ENCODE data around the gene MKNK2. TPM values are rescaled to one million over a fixed set of nuclear protein-coding genes. Genes with fewer than 3 reads are reported as not detected.

Gene MKNK2
- total and polyA plus RNA-seq, 2 donors (not counting 1 experiment from before 2014, with no cell fraction given), result 24.7 to 409 TPM

GRCh38 chr19:2014731-2015607 is 36.1 kb downstream of the MKNK2 start:
- H3K4me1 ChIP-seq (ENCODE audit: control insufficient read depth, extremely low read depth, insufficient read depth, low read length), result no peaks in the 10 kb centered on the region
- no peak for TF ChIP-seq EZH2 (IDR thresholded peaks at IDR 0.05; ENCODE audit: low read length, missing control alignments)
- TF ChIP-seq CTCF (conservative IDR thresholded peaks at IDR 0.05 in 1 of 2, IDR thresholded peaks at IDR 0.05 in 1 of 2; ENCODE audit: low read depth in 1 of 2, low read length in 2 of 2), result no peak
- H3K4me2 ChIP-seq (ENCODE audit: extremely low read depth, insufficient read depth, low read length), result peak overlapping the region; percentile 51
- no peak overlapping the region for H3K27ac ChIP-seq (ENCODE audit: insufficient read depth, low read length)
- no peaks in the 10 kb centered on the region for H3K27me3 ChIP-seq (ENCODE audit: control insufficient read depth, insufficient read depth, low read length)
- no peaks in the 10 kb centered on the region for H3K9me3 ChIP-seq (ENCODE audit: control insufficient read depth, insufficient read depth, low read depth, low read length)
- peak overlapping the region; percentile 55 for H3K9ac ChIP-seq (ENCODE audit: insufficient read depth, low read length)
- no peaks in the 10 kb centered on the region for H4K20me1 ChIP-seq (ENCODE audit: control insufficient read depth, extremely low read depth, insufficient read depth, low read length)
- H3K36me3 ChIP-seq (ENCODE audit: control insufficient read depth, insufficient read depth, low read length), result peaks cover 3% of the 10 kb centered on the region
- no peak overlapping the region for H2AFZ ChIP-seq (ENCODE audit: low read length)
- no peak for DNase-seq (ENCODE audit: low read depth in 2 of 2)
- peaks cover 22% of the 10 kb centered on the region for H3K79me2 ChIP-seq (ENCODE audit: control insufficient read depth, insufficient read depth, low read length)
- H3K4me3 ChIP-seq (replicated peaks in 1 of 4; ENCODE audit: control extremely low read depth in 1 of 4, insufficient read depth in 1 of 4, low read depth in 3 of 4, low read length in 4 of 4), result peak overlapping the region; percentile 59 to 68 (median 62)

- DNase-seq (ENCODE audit: low read depth in 2 of 2), result no peak
These were observed 36.9 kb downstream of the MKNK2 start for GRCh38 chr19:2014131-2014571.

GRCh38 chr19:2013683-2013961 is 37.4 kb downstream of the MKNK2 start:
- H3K9ac ChIP-seq (ENCODE audit: insufficient read depth, low read length), result no peak overlapping the region
- peaks cover 22% of the 10 kb centered on the region for H3K79me2 ChIP-seq (ENCODE audit: control insufficient read depth, insufficient read depth, low read length)
- no peaks in the 10 kb centered on the region for H3K27me3 ChIP-seq (ENCODE audit: control insufficient read depth, insufficient read depth, low read length)
- no peaks in the 10 kb centered on the region for H4K20me1 ChIP-seq (ENCODE audit: control insufficient read depth, extremely low read depth, insufficient read depth, low read length)
- H3K4me3 ChIP-seq (replicated peaks in 1 of 4; ENCODE audit: control extremely low read depth in 1 of 4, insufficient read depth in 1 of 4, low read depth in 3 of 4, low read length in 4 of 4), result no peak overlapping the region
- no peak for DNase-seq (ENCODE audit: low read depth in 2 of 2)
- no peak overlapping the region for H3K4me2 ChIP-seq (ENCODE audit: extremely low read depth, insufficient read depth, low read length)
- no peak overlapping the region for H2AFZ ChIP-seq (ENCODE audit: low read length)
- H3K4me1 ChIP-seq (ENCODE audit: control insufficient read depth, extremely low read depth, insufficient read depth, low read length), result no peaks in the 10 kb centered on the region
- no peak for TF ChIP-seq EZH2 (IDR thresholded peaks at IDR 0.05; ENCODE audit: low read length, missing control alignments)
- no peak for TF ChIP-seq CTCF (conservative IDR thresholded peaks at IDR 0.05 in 1 of 2, IDR thresholded peaks at IDR 0.05 in 1 of 2; ENCODE audit: low read depth in 1 of 2, low read length in 2 of 2)
- H3K27ac ChIP-seq (ENCODE audit: insufficient read depth, low read length), result no peak overlapping the region
- H3K36me3 ChIP-seq (ENCODE audit: control insufficient read depth, insufficient read depth, low read length), result peaks cover 3% of the 10 kb centered on the region
- no peaks in the 10 kb centered on the region for H3K9me3 ChIP-seq (ENCODE audit: control insufficient read depth, insufficient read depth, low read depth, low read length)

More at GRCh38 chr19:2014131-2014571, 36.9 kb downstream of the MKNK2 start:
- Histone ChIP-seq H3K27ac (ENCODE audit: insufficient read depth, low read length) (no peak overlapping the region), H3K4me3 (replicated peaks in 1 of 4; ENCODE audit: control extremely low read depth in 1 of 4, insufficient read depth in 1 of 4, low read depth in 3 of 4, low read length in 4 of 4) (peak overlapping the region in 2 of 4 experiments; percentile 62 to 68), H3K4me2 (ENCODE audit: extremely low read depth, insufficient read depth, low read length) (no peak overlapping the region), H3K36me3 (ENCODE audit: control insufficient read depth, insufficient read depth, low read length) (peaks cover 3% of the 10 kb centered on the region), H3K4me1 (ENCODE audit: control insufficient read depth, extremely low read depth, insufficient read depth, low read length) (no peaks in the 10 kb centered on the region), H2AFZ (ENCODE audit: low read length) (no peak overlapping the region), H3K9ac (ENCODE audit: insufficient read depth, low read length) (no peak overlapping the region), H3K79me2 (ENCODE audit: control insufficient read depth, insufficient read depth, low read length) (peaks cover 22% of the 10 kb centered on the region), H4K20me1 (ENCODE audit: control insufficient read depth, extremely low read depth, insufficient read depth, low read length) (no peaks in the 10 kb centered on the region), H3K27me3 (ENCODE audit: control insufficient read depth, insufficient read depth, low read length) (no peaks in the 10 kb centered on the region), H3K9me3 (ENCODE audit: control insufficient read depth, insufficient read depth, low read depth, low read length) (no peaks in the 10 kb centered on the region)
- TF ChIP-seq CTCF (conservative IDR thresholded peaks at IDR 0.05 in 1 of 2, IDR thresholded peaks at IDR 0.05 in 1 of 2; ENCODE audit: low read depth in 1 of 2, low read length in 2 of 2) (no peak), EZH2 (IDR thresholded peaks at IDR 0.05; ENCODE audit: low read length, missing control alignments) (no peak)

All from fibroblast of lung (primary cell).